Muscle layer of duodenum (tissue), 2 donors: ENCODE data around the gene SLC31A1.
A peak's percentile ranks its signal among the peaks of the same experiment; 100 is the strongest.

Experiments used
- H3K27ac ChIP-seq: one replicate; pipeline ENCODE4 v1.7.0; 2013; ENCODE audit warnings: mild to moderate bottlenecking, low read length
- H3K27me3 ChIP-seq: one replicate; pipeline ENCODE4 v1.7.0; 2013; ENCODE audit warnings: low read depth, mild to moderate bottlenecking, control low read depth, low read length
- H3K36me3 ChIP-seq, 2 donors: one replicate each; pipeline ENCODE4 v1.7.0; 2013; ENCODE audit warnings: low read length in 2 of 2, control low read depth in 1 of 2, mild to moderate bottlenecking in 1 of 2; ENCODE audit not compliant: insufficient read depth in 2 of 2, control insufficient read depth in 1 of 2
- H3K4me1 ChIP-seq, 2 donors: one replicate each; pipeline ENCODE4 v1.7.0; 2013; ENCODE audit warnings: low read length in 2 of 2, mild to moderate bottlenecking in 2 of 2, control low read depth in 1 of 2, moderate library complexity in 1 of 2; ENCODE audit not compliant: insufficient read depth in 2 of 2, control insufficient read depth in 1 of 2
- H3K4me3 ChIP-seq, 2 donors: one replicate each; pipeline ENCODE4 v1.7.0; 2013; ENCODE audit warnings: low read length in 2 of 2, low read depth in 1 of 2, mild to moderate bottlenecking in 1 of 2
- H3K9me3 ChIP-seq, 2 donors: one replicate each; pipeline ENCODE4 v1.7.0; 2013; ENCODE audit warnings: low read length in 2 of 2, control low read depth in 1 of 2, mild to moderate bottlenecking in 1 of 2; ENCODE audit not compliant: control insufficient read depth in 1 of 2
- donor health status: healthy.

Gene SLC31A1

GRCh38 chr9:113267911-113268566, 46.7 kb downstream of the SLC31A1 start:
- Histone ChIP-seq H3K4me1 (no peaks in the 10 kb centered on the region), H3K36me3 (peaks cover 41 to 57% of the 10 kb centered on the region in 2 donors), H3K27me3 (no peaks in the 10 kb centered on the region), H3K9me3 (no peaks in the 10 kb centered on the region), H3K27ac (no peak overlapping the region), H3K4me3 (no peak overlapping the region)

GRCh38 chr9:113269355-113269754, 48.0 kb downstream of the SLC31A1 start:
- H3K27ac ChIP-seq, result no peak overlapping the region
- no peaks in the 10 kb centered on the region for H3K9me3 ChIP-seq
- peaks cover 7 to 9% of the 10 kb centered on the region in 2 donors for H3K4me1 ChIP-seq
- no peak overlapping the region for H3K4me3 ChIP-seq
- no peaks in the 10 kb centered on the region for H3K27me3 ChIP-seq
- H3K36me3 ChIP-seq, result peaks cover 44 to 55% of the 10 kb centered on the region in 2 donors

- Histone ChIP-seq H3K27ac (no peak overlapping the region), H3K4me1 (peaks cover 8 to 9% of the 10 kb centered on the region in 2 donors), H3K9me3 (no peaks in the 10 kb centered on the region), H3K4me3 (no peak overlapping the region), H3K27me3 (no peaks in the 10 kb centered on the region), H3K36me3 (peaks cover 44 to 53% of the 10 kb centered on the region in 2 donors)
Observed at GRCh38 chr9:113269871-113270270, 48.5 kb downstream of the SLC31A1 start.

GRCh38 chr9:113274474-113275156, 53.3 kb downstream of the SLC31A1 start:
- Histone ChIP-seq H3K4me1 (peaks cover 9 to 20% of the 10 kb centered on the region in 2 donors), H3K27ac (peak overlapping the region; percentile 98), H3K27me3 (no peaks in the 10 kb centered on the region), H3K4me3 (peak overlapping the region; percentile 79 to 100), H3K9me3 (no peaks in the 10 kb centered on the region), H3K36me3 (peaks cover 34% of the 10 kb centered on the region in 2 donors)

- H3K27ac ChIP-seq, result peak within 1 kb of the TSS; percentile 98
- peaks cover 34 to 35% of the 10 kb centered on the region in 2 donors for H3K36me3 ChIP-seq
- H3K4me1 ChIP-seq, result peaks cover 9 to 20% of the 10 kb centered on the region in 2 donors
- no peaks in the 10 kb centered on the region for H3K9me3 ChIP-seq
- no peaks in the 10 kb centered on the region for H3K27me3 ChIP-seq
- peak within 1 kb of the TSS; percentile 79 to 100 for H3K4me3 ChIP-seq
Observed at GRCh38 chr9:113275157-113276131, 54.1 kb downstream of the SLC31A1 start, which contains the start of the genes CDC26 and PRPF4. CDC26 (minus strand) TSS chr9:113275572; CDS start chr9:113272507, 3,065 bp downstream. PRPF4 (plus strand) TSS chr9:113275658; CDS start chr9:113275744, 86 bp downstream.

GRCh38 chr9:113278840-113279239, 57.5 kb downstream of the SLC31A1 start:
- H3K36me3 ChIP-seq, result peaks cover 37 to 49% of the 10 kb centered on the region in 2 donors
- H3K27ac ChIP-seq, result no peak overlapping the region
- no peaks in the 10 kb centered on the region for H3K9me3 ChIP-seq
- H3K27me3 ChIP-seq, result no peaks in the 10 kb centered on the region
- H3K4me1 ChIP-seq, result peaks cover 5 to 18% of the 10 kb centered on the region in 2 donors
- no peak overlapping the region for H3K4me3 ChIP-seq

- Histone ChIP-seq H3K27ac (no peak overlapping the region), H3K27me3 (no peaks in the 10 kb centered on the region), H3K9me3 (no peaks in the 10 kb centered on the region), H3K4me1 (peaks cover 0 to 8% of the 10 kb centered on the region in 2 donors), H3K36me3 (peaks cover 54 to 61% of the 10 kb centered on the region in 2 donors), H3K4me3 (no peak overlapping the region)
Observed at GRCh38 chr9:113281356-113281755, 60.0 kb downstream of the SLC31A1 start.

GRCh38 chr9:113289091-113289490, 67.7 kb downstream of the SLC31A1 start:
- no peak overlapping the region for H3K4me3 ChIP-seq
- H3K27me3 ChIP-seq, result no peaks in the 10 kb centered on the region
- H3K27ac ChIP-seq, result no peak overlapping the region
- H3K36me3 ChIP-seq, result peaks cover 67 to 81% of the 10 kb centered on the region in 2 donors
- H3K9me3 ChIP-seq, result no peaks in the 10 kb centered on the region
- no peaks in the 10 kb centered on the region for H3K4me1 ChIP-seq

- no peak overlapping the region for H3K4me3 ChIP-seq
- H3K4me1 ChIP-seq, result no peaks in the 10 kb centered on the region
- H3K9me3 ChIP-seq, result no peaks in the 10 kb centered on the region
- H3K27ac ChIP-seq, result no peak overlapping the region
- peaks cover 58 to 71% of the 10 kb centered on the region in 2 donors for H3K36me3 ChIP-seq
- no peaks in the 10 kb centered on the region for H3K27me3 ChIP-seq
Observed at GRCh38 chr9:113290052-113290607, 68.8 kb downstream of the SLC31A1 start.

GRCh38 chr9:113293285-113293878, 72.0 kb downstream of the SLC31A1 start:
- H3K4me3 ChIP-seq, result no peak overlapping the region
- peaks cover 34 to 52% of the 10 kb centered on the region in 2 donors for H3K36me3 ChIP-seq
- H3K9me3 ChIP-seq, result no peaks in the 10 kb centered on the region
- H3K27ac ChIP-seq, result no peak overlapping the region
- no peaks in the 10 kb centered on the region for H3K4me1 ChIP-seq
- no peaks in the 10 kb centered on the region for H3K27me3 ChIP-seq
